ENCODE measurements around the gene MYO1D.

DNA sequence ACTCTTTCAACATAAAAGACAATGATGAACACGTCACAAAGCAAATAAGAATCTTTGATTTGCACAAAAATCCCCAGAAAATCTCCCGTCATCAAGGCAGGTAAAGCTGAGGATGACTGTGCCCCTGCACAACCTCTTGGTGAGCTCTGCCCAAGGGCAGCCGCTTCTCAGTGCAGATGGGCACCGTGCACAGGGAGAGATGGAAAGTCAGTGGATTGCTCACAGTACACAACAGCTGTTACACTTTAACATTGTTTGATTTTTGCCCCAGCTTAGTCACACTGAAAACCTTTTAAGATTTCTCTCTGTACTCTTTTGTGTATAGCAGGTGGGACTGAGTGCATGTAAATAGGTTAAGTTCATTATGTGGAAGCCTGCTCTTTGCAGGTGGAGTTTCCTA lies 285.9 kb downstream of the MYO1D start:
- TF ChIP-seq POLR2A (IDR thresholded peaks at IDR 0.05): no peak
- TF ChIP-seq, protein P1, sequence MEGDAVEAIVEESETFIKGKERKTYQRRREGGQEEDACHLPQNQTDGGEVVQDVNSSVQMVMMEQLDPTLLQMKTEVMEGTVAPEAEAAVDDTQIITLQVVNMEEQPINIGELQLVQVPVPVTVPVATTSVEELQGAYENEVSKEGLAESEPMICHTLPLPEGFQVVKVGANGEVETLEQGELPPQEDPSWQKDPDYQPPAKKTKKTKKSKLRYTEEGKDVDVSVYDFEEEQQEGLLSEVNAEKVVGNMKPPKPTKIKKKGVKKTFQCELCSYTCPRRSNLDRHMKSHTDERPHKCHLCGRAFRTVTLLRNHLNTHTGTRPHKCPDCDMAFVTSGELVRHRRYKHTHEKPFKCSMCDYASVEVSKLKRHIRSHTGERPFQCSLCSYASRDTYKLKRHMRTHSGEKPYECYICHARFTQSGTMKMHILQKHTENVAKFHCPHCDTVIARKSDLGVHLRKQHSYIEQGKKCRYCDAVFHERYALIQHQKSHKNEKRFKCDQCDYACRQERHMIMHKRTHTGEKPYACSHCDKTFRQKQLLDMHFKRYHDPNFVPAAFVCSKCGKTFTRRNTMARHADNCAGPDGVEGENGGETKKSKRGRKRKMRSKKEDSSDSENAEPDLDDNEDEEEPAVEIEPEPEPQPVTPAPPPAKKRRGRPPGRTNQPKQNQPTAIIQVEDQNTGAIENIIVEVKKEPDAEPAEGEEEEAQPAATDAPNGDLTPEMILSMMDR (IDR thresholded peaks at IDR 0.05): no peak
